Inferior parietal cortex (tissue), 1 donor: ENCODE data around the gene LIPC.
A peak's percentile ranks its signal among the peaks of the same experiment; 100 is the strongest.

Experiments used
- DNase-seq: peaks from one replicate; pipeline ENCODE4 v3.0.0-alpha.2; 2016; ENCODE audit errors: extremely low spot score

LIPC gene

DNA sequence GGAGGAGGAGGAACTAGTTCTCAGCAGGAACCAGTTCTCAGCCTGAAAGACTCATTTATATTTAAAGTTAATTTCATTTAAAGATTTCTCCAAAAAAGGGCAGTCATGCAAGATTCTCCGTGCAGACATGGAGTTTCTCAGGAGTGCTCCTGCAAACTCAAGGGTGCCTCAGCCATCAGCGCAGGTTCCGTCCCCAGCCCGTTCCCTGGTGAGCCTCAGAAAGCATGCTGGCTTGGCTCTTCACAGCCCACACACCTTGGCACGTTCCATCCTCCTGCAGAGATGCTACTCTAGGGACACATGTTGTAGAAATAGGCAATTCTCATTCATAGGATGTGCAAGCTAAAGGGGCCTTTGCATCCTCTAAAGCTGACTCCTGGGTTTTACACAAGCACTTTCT lies 123.0 kb downstream of the LIPC start:
- DNase-seq = peak; percentile 13

DNA sequence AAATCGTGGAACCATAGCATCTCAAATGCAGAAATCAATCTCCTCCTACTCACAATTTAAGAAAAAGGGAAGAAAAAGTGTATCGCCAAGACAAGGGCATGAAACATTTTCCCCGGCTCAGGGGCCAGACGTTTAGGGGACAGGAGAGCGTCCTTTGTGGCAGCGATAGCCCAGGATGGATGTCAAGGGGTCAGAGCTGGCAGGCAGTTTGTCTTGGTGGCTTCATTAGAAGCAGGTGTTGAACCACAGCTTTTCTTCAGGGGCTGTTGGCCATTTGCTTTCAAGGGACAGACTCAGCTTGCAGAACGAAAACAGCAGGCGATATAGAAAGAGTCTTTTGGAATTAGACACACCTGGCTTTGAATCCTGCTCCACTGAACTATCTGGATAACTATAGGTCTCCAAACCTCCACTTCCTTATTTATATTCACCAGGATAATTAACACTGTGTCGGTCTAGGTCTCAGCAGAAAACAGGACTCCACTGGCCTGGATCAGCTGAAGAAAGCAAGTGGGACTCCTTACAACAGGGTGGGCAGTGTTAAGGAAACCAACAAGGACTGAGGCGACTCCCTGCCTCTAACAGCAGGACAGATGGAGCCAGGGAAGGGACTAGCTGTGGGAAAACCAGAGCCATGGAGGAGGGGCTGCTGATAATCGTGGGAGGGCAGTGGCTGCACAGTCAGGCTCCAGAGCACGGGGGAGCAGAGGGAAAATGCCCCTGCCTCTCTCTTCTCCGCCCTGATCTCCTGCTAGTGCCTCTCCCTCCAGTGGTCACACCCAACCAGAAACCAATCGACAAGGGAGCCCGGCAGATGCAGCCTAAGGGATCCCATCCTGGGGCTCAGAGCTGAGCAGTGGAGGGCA lies 123.6 kb downstream of the LIPC start:
- no peak for DNase-seq

DNA sequence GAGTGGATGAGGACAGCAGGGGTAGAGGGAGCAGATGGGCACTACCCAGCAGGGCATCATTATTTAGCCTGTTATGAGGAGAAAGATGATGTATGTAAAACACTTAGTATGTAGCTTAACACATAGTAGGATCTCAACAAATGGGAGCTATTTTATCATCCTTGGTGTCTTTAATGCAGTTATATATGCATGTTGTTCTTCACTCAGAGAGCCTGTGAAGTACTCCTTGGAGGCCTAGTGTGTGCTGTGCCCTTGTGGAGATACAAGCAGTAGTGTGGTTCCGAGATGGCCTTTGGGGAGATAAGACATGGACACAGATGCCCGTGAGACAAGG lies 124.2 kb downstream of the LIPC start:
- DNase-seq = no peak

DNA sequence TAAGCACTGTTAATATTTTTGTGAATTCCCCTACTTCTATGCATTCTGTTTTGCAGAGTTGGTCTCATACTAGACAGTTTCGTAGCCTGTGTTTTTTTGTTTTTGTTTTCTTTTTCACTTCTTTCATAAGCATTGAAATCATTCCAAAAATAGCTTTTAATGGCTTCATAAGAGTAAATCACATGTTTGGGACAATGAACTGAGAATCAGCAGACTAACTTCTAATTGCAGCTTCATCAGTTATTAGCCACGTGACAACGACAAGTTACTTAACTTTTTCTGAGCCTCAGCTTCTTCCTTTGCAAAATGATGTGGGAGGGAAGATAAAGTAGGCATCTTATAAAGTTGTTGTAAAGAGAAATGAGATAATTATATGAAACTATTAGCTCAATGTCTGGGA lies 124.8 kb downstream of the LIPC start:
- no peak for DNase-seq

DNA sequence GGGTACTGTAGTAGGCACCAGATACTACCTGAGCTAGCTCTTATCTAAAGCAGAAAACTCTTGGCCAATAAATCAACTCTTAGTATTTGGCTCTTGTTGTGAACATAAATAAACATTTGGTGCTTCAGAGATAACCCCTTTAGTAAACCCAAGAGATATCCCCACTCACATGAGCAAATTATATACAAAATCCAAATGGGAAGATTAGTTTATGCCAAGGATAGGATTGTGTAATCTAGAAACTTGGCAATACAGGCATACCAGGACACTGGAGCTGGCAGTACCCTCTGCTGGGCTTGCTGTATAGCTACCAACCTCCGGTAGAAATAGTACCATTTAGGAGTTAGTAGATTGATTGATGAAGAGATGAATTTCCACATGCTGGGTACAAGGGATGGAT lies 127.0 kb downstream of the LIPC start:
- DNase-seq = no peak

DNA sequence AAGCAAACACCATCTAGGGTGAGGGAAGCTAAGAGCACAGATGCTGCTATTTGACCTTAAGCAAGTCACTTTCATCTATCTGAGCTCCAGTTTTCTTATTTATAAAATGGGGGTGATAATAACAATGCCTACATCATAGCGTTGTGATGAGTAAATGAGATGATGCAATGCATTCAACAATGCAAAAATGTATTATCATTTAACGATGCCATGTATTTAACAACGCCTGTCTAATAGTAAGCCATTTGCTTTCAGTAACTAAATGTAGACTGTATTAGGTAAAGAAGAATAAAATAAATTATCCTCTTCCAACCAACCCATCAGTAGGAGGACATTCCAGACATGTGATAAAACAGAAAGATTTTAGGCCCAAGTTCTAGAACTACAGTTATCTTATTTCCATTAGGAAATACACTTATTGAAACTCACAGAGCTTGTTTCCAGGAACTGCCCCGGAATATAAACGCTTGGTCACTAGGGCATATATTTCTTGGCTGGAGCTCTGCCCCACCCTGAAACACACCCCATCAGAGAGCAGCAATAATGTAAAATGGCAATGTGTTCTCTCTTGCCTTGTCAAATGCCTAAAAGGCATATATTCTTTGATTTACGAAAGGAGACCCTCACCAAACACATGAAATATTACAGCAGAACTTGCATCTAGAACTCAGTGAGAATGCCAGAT lies 128.3 kb downstream of the LIPC start:
- no peak for DNase-seq

DNA sequence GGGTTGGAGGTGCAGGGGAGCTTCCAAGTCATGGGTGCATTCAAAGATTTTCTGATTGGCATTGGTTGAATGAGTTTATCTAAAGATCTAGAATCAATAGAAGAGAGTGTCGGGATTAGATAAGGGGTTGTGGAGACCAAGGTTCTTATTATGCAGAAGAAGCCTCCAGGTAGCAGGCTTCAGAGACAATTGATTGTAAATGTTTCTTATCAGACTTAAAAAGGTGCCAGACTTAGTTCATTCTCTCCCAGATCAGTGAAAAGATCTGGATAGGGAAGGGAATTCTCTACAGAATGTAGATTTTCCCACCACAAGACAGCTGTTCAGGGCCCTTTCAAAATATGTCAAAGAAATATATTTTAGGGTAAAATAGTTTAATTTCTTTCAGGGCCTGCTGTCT lies 129.5 kb downstream of the LIPC start:
- no peak for DNase-seq

DNA sequence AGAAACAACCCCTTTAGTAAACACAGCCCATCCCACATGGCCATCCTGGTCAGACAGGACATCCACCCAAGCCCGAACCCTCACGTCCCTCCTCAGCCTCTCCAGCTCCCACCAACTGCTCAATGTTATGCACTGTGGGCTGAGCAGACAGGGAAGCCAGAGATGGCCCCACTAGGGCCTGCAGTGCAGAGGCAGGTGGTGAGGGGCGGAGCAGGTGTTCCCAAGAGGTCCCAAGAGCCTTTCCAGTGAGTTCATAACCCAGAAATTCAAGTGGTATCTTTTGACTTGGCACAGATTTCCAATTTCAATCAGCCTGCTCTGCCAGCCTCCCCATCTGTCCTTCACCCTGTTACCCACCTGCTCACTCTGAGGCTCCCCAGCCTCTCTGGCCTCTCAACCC lies 130.3 kb downstream of the LIPC start:
- no peak for DNase-seq

DNA sequence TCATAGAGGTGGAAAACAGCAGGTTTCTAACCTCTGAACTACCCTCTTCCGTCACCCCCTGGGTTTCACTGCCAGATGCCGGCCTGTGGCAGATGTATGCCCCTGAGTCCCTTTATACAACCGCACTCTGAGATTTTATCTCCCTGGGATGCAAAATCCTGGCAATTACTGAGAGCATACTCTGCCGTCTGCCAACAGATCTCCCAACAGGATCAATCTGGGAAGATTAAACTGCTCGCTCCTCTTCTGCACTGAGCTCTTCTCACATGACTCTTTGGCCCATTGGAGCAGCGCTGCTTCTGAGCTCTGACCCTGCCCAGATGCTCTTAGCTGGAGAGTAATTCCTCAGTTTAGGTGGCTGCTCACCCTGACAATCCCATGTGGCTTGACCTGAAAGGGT lies 133.2 kb downstream of the LIPC start:
- no peak for DNase-seq

DNA sequence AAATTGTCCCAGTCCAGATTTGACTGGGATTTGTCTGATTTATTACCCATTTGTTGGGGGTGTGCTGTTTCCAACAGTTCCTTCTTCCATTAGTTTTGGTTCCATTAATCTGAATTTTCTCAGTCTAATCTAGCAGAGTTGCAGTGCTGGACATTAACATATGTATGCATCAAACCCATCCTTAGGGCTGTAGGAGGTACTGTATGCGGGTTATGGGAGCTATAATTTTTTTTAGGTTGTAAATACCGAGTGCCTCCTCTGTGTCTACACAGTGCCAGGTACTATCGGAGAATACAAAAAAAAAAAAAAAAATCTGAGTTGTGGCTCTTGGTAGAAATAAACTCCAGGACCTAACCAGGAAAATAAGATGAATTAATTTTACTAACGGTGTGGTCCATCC lies 133.8 kb downstream of the LIPC start:
- DNase-seq = no peak

DNA sequence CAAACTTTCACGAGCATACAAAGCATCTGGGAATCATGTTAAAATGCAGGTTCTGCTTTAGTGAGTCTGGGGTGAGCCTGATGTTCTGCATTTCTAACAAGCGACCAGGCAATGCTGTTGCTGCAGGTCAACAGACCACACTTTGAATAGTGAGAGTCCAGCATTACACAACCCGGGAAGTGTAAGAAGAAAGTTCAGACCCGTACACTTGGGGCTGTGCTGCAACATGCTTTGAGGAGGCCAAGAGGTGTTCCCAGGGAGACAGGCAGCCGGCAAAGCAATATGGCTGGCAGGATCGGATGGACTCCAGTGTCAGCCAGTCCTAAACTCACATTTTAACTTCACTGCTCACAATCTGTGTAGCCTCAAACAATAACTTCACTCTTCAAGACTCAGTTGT lies 134.2 kb downstream of the LIPC start:
- DNase-seq = no peak

DNA sequence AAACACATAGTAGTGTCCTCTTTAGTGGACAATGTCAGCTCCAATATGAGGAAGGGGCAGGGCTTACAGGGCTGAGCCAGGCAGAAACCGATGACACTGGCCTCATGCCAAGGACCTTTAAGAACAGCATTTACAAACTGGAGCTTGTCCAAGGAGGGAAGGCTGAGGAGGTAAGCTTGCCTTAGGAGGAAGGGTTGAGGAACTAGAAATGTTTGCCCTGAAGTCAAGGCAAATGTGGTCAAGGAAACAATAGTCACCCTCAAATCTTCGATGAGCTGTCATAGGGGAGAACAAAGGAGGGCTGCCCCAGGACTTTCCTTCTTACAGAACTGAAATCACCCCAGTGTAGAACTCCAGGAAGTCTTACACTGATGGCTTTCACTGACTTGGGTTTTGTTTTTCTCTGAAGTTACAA lies 136.4 kb downstream of the LIPC start:
- DNase-seq = no peak

DNA sequence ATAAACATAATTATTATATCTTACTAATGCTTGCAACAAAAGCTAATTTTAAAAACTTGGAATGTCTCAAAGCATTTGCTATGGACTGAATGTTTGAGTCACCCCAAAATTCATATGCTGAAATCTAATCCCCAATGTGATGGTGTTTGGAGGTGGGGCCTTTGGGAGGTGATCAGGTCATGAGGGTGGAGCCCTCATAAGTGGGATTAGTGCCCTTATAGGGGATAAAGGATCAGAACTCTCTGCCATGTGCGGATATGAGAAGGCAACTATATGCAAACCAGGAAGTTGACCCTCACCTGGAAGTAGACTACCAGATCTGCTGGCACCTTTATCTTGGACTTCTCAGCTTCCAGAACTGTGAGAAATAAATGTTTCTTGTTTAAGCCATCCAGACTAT lies 137.7 kb downstream of the LIPC start:
- no peak for DNase-seq

DNA sequence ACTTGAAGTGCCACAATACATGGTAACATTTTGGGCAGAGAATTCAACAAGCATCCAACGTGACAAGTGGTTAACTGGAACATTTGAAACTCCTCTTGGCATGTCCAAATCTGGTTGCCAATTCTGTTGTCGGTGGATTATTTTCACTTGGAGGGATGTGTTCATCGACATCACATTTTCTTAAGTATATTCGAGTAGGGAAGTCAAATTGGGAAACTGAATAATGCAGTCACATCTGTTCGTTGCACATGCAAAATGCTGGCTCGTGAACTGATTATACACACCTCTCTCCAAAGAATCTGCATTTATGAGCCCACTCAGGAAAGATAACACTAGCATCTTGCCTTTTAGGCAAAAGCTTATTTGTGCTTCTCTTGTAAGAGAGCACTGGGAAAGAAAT lies 139.7 kb downstream of the LIPC start:
- DNase-seq = no peak

DNA sequence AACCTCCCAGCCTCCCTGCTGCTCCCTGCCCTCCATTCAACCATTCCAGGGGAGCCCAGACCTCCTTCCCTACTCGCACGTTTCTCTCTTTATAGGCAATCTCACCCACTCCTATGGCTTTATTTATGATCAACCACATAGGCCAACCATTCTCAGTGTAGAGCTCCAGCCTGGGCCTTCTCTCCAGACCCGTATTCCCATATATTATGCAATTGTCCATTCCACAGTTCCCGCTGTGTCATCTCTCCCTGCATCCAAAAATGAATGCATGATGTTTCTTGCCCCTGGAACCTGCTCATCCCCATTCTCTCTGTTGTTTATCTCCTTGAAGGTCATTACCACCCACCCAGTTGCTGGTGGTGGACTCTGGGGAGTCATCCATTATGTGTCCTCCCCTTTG lies 140.7 kb downstream of the LIPC start:
- DNase-seq = no peak

DNA sequence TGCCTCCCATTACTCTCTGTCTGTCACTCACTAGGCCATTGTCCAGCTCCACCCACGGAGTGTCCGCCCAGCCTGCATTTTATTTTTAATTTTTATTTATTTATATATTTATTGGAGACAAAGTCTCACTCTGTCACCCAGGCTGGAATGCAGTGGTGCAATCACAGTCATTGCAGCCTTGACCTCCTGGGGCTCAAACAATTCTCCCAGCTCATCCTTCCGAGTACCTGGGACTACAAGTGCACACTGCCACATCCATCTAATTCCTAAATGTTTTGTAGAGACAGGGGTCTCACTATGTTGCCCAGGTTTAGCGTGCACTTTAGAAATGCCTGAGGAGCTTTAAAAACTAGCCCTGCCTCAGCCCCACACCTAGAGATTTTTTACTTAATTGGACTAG lies 141.5 kb downstream of the LIPC start:
- DNase-seq = no peak

DNA sequence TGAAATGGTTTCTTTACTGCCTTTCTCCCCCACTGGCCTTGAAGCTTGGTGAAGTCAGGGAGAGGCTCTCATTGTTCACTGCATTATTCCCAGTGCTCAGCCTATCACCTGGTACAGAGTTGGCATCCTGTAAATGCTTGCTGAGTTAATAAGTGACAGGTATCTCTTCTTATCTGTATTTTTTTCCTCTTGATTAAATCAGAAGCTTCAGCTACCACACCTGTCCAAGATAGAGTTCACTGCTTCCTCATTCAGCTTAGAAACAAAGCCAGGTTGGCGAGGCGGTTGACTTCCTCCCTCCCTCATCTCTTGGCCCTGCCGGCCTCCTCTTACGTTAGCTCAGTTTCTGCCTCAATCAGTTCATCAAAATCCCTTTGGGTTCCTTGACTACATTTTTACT lies 142.8 kb downstream of the LIPC start:
- no peak for DNase-seq

DNA sequence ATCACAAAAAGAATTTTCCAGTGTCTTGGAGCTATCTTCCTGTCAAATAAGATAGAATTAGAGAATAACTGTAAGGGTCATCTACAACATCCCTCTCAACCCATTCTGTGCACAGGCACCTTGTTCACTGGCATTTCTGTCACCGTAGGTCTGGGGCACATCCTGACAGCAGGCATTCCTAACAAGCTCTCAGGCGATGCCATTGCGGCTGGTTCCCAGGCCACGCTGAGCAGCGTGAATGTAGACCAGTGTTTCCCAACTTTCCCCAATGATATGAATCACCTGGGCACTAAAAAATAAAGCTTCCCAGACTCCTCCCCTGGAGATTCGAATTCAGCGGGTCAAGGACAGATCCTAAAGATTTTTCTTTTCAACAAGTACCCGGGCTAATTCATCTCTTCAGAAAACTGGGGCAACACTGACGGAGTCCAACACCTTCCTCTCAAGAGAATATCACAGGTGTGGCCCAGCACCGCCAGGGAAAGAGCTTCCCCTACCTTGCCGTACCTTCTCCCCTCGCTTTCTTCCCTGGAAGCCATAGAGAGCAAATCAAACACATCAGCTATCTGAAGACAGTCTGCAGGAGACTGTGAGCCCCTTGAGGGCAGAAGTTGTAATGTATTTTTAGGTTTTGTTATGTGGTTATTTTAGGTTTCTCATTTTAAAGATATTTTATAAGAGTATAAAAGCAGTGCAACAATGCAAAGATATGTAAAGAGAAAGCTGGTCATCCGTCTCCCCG lies 143.4 kb downstream of the LIPC start:
- no peak for DNase-seq

DNA sequence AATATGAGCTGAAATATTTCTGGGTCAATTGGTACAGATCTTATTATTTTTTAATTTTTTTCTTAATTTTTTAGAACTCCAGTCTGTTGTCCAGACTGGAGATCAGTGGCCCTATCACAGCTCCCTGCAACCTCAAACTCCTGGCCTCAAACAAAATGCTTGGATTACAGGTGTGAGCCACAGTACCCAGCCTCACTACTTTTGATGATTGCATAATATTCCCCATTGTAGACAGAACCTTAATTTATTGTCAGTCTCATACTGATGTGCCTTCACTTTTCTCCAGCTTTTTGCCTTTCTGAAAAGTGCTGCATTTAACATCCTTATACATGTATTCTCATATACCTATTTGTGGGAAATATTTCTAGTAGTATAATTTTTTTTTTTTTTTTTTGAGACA lies 144.9 kb downstream of the LIPC start:
- DNase-seq = no peak

DNA sequence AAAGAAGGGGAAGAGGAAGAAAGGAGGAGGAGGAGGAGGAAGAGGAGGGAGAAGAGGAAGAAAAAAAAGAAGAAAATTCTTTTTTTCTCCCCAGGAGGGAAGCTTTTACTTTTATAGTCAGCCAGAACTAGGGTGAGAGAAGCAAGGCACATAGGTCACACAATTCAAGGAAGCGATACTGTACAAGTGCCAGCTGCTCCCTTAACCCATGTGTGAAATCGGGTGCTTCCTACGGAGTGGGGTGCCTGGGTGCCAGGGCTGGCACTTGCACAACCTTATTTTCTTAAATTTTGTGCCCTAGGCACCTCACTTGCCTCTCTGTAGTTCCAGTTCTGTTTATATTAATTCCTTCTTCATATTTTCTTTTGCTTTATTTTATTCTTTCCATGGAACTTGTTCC lies 150.4 kb downstream of the LIPC start:
- no peak for DNase-seq

DNA sequence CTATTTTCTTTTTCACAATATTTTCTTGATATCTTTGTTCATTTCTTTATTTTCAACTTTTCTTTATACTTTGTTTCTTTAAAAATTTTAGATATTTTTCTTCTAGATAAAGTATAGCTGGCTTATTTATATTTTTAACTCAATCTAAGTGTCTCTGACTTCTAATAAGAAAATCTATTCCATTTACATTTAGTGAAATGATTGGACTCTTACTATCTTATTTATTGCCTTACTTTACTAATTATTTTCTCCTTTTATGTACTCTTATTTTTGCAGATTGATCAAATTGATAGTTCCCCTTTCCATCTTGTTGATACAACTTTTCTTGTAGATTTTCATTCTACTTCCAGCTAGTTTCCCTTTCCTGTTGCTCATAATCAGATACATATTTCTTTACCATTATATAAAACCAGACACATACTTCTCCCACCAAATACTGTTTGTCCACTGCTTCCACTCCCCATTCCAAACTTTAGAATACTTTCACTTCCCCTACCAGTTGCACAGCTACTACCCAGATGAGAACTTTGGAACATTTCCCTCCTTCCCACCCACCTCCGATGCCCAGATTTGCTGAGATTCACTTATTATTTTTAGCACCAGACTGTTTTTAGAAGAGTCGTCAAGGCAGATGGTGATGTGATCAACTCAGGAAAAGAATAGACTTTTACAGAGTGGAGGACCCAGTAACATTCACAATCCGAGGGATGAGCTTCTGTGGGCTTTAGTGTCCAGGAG lies 151.5 kb downstream of the LIPC start:
- no peak for DNase-seq

DNA sequence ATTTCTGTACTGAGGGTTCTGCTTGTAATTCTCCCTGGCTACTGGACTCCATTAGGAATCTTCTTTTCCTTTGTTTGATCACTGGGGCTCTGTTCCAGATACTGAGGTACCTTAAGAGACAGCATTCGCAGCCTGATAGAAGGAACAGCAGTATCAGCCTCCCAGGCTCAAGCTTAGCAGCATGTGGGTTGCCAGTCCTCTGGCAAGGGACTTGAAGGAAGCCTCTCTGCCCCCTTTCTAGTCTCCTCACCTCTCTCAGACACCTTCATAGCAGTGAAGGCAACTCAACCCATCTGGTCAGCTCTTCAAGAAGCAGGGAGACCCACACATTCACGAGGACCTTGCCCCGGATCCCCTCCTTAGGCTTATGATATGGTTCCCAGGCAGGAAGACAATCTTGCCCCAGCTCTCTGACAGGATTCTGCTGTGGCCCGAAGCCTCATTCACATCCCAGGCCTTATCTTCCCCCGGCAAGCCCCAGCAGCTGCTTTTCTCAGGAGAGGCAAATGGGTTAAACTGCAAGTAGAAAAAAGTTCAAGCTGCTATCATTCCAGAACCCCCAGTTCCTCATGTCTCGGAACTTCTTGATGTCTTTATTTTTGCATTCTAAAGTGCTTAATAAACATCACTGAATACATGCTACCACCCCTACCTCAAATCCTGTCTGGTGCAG lies 153.1 kb downstream of the LIPC start:
- DNase-seq = no peak
